GM10248 (cell line): ENCODE measurements around the gene AFG1L.
"Not testable (repeated sequence)": the region's sequence is repeated elsewhere in the genome, so short reads cannot be mapped to it uniquely, and the experiment has no call there.

ENCODE experiments used
- CTCF ChIA-PET: fragments of 300-600 bp; sonication (Branson Sonifier 250); formaldehyde crosslinking; extraction: SDS; loops from one replicate; lab custom pipeline; 2021; ENCODE audit warnings: antibody characterized with exemption; lab: Yijun Ruan, JAX
- POLR2A ChIA-PET: fragments of 350-650 bp; sonication (Branson Sonifier 250); formaldehyde crosslinking; extraction: SDS; loops from one replicate; lab custom pipeline; 2020; ENCODE audit warnings: antibody characterized with exemption; lab: Yijun Ruan, JAX
- DNase-seq: peaks from one replicate; pipeline ENCODE4 v3.0.0; 2012; ENCODE audit errors: extremely low spot score
- TF ChIP-seq, protein P1 (sequence below): IDR thresholded peaks from 2 replicates; pipeline ENCODE4 v1.5.1; 2012; ENCODE audit warnings: mild to moderate bottlenecking, low read depth; ENCODE audit errors: extremely low read depth, missing control alignments, control extremely low read depth

The AFG1L gene

DNA sequence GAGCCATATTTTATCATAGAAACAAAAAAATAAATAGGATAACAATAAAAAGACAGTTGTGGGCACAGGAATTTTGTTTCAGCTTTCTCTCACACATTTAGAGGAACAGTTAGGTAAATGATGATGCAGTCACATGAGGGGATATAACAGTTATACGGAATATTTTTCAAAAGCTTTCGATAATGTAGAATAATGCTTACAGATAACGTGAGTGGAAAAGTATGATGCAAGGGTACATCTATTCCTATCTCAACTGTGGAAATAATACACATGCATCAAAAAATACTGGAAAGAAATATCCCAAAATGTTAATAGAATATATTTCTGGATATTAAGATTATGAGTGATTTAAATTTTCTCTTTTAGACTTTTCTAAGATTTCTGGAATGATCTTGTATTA, 114.0 kb downstream of the AFG1L start:
- POLR2A ChIA-PET, result no interaction called here
- DNase-seq, result no peak
- TF ChIP-seq, protein P1, sequence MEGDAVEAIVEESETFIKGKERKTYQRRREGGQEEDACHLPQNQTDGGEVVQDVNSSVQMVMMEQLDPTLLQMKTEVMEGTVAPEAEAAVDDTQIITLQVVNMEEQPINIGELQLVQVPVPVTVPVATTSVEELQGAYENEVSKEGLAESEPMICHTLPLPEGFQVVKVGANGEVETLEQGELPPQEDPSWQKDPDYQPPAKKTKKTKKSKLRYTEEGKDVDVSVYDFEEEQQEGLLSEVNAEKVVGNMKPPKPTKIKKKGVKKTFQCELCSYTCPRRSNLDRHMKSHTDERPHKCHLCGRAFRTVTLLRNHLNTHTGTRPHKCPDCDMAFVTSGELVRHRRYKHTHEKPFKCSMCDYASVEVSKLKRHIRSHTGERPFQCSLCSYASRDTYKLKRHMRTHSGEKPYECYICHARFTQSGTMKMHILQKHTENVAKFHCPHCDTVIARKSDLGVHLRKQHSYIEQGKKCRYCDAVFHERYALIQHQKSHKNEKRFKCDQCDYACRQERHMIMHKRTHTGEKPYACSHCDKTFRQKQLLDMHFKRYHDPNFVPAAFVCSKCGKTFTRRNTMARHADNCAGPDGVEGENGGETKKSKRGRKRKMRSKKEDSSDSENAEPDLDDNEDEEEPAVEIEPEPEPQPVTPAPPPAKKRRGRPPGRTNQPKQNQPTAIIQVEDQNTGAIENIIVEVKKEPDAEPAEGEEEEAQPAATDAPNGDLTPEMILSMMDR, result no peak
- CTCF ChIA-PET, result interaction anchor here (0.8 to 1.2 kb wide), 4 partner anchors 11 to 84 kb away, joined by 3 read pairs; no protein-coding TSS in a partner anchor

DNA sequence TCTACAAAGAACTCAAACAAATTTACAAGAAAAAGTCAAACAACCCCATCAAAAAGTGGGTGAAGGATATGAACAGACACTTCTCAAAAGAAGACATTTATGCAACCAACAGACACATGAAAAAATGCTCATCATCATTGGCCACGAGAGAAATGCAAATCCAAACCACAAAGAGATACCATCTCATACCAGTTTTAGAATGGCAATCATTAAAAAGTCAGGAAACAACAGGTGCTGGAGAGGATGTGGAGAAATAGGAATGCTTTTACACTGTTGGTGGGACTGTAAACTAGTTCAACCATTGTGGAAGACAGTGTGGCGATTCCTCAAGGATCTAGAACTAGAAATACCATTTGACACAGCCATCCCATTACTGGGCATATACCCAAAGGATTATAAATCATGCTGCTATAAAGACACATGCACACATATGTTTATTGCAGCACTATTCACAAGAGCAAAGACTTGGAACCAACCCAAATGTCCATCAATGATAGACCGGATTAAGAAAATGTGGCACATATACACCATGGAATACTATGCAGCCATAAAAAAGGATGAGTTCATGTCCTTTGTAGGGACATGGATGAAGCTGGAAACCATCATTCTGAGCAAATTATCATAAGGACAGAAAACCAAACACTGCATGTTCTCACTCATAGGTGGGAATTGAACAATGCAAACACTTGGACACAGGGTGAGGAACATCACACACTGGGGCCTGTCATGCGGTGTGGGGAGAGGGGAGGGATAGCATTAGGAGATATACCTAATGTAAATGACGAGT, 121.4 kb downstream of the AFG1L start:
- DNase-seq, CTCF ChIA-PET, POLR2A ChIA-PET: not testable (repeated sequence)

DNA sequence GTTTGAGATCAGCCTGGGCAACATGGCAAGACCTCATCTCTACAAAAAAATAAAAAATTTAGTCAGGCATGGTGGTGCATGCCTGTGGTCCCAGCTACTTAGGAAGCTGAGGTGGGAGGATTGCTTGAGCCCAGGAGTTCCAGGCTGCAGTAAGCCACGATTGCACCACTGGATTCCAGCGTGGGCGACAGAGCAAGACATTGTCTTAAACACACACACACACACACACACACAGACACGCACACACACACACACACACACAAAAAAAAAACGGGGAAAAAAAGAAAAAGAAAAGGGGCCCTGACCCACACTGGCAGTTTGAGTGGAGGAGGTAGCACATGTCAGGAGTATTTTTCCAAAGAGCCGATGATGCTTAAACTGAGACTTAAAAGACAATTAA, 122.2 kb downstream of the AFG1L start:
- TF ChIP-seq, protein P1, result no peak
- no peak for DNase-seq
- CTCF ChIA-PET, result no interaction called here
- POLR2A ChIA-PET, result no interaction called here

DNA sequence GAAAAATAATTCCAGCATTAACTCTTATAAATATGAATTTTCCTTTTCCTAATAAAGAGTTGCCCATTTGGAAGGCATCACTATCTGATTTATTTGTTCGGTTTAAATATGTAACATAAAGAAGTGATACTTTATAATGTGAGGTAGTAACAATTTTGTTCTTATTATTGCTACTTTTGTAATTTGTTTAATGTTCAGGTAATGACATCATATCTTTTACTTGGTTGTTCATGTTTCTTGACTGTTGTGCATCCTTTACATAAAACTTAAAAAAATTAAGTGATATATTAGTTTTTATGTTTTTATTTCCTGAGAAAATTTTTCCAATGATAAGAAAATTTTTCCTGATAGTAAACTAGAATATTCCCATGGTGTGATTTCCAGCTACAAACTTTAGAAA, 124.6 kb downstream of the AFG1L start:
- POLR2A ChIA-PET, result no interaction called here
- DNase-seq, result no peak
- TF ChIP-seq, protein P1, result no peak
- CTCF ChIA-PET, result interaction anchor here (1.1 to 1.2 kb wide), 2 partner anchors 11 to 16 kb away, joined by 3 read pairs; no protein-coding TSS in a partner anchor

DNA sequence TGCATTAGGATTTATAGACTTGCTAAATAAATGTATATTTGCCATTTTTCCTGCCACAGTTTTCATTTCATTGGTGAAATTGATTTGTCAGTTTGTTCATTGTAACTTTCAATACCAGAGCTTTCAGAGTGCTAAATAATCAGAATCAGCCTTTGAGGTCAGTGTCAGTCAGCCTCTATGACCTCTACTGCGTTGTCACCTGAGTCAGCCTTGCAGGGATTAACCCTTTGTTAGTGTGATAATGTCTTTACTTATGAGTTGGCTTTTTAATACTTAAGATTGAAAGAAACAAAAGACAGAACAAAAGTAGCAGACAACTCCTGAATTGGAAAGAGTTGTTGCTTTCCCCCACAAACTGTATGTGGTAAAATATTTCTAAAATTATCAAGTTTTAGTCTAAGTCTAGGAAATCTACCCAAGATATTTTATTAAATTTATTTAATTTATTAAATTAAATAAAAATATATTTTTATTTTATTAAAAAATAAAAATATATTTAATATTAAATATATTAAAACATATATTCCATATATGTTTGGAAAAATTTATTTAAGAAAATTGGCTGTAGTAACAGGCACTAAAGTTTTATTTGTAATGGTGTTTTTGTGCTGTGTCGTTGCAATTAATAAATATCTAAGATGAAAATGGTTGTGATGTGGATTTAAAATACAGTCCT, 125.2 kb downstream of the AFG1L start:
- TF ChIP-seq, protein P1, result no peak
- ChIA-PET CTCF (interaction anchor here (1.1 to 1.7 kb wide), 3 partner anchors 10 to 16 kb away, joined by 3 to 6 read pairs (median 3); no protein-coding TSS in a partner anchor), POLR2A (no interaction called here)
- DNase-seq, result no peak

DNA sequence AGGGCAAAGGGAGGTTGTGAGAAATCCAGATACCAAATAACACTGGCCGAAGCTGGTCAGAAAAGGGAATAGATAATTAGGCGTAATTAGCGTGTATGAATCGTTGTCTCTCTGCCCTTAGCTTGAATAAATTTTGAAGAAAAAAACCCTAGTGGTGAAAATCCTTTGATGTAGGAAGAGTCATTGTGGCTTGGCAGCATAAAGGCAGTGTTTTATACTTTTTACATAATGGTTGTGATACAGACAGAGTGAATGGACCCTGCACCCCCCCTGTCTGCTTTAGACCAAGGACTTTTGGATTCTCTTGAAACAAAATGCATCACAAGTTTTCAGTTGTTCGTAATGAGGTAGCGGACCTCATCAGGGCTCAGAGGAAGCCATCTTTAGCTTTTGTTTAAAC, 126.5 kb downstream of the AFG1L start:
- CTCF ChIA-PET, result interaction anchor here (1.2 to 1.7 kb wide), 3 partner anchors 8 to 68 kb away, joined by 3 to 6 read pairs (median 3); no protein-coding TSS in a partner anchor
- no peak for DNase-seq
- POLR2A ChIA-PET, result no interaction called here
- TF ChIP-seq, protein P1, result no peak
